NCI-H345 treated with DMSO at 0.1 percent for 48 hours (cell line): Measurements from ENCODE around the gene CACNA1G.

ENCODE experiments used
- DNase-seq: peaks from one replicate; lab custom pipeline; 2025; ENCODE audit not compliant: unreplicated experiment; lab: John Stamatoyannopoulos, UW

The CACNA1G gene

DNA sequence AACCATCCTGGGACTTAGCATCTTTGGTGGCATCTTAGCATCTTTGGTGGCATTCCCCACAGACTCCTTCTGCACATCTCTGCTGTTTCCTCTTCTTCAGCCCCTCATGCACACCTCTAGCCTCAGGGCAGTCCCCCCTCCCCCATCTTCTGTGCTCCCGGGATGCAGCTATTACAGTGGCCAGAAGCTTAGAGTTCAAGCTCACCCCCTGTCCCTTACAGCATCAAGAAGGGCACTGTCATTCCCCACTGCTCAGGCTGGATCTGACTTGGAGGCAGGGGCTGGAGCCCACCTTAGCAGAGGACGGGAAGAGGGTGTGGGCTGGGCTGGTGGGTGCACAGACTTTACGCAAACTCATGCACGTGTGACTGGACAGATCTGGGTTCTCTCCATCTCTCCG, 27.3 kb upstream of the CACNA1G start:
- no peak for DNase-seq

DNA sequence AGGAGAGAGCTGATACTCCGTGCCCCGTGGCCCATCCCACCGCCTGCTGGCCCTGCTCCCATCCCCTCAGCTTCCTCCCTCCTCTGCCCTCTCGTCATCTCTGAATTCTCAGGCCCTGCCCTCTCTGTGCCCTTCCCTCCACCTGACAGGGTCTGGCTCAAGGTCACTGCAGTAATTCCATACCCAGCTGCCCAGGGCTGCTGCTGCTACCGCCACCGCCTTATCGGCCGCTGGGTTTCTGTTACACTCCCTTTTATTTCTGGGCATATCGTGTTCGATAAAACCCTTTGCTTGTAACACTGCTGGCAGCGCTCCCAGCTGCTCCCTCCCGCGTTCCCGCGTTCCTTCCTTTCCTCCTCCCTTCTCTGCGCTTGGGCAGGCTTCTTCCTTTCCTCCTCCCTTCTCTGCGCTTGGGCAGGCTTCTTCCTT, 26.8 kb upstream of the CACNA1G start:
- DNase-seq: peak; percentile 4

DNA sequence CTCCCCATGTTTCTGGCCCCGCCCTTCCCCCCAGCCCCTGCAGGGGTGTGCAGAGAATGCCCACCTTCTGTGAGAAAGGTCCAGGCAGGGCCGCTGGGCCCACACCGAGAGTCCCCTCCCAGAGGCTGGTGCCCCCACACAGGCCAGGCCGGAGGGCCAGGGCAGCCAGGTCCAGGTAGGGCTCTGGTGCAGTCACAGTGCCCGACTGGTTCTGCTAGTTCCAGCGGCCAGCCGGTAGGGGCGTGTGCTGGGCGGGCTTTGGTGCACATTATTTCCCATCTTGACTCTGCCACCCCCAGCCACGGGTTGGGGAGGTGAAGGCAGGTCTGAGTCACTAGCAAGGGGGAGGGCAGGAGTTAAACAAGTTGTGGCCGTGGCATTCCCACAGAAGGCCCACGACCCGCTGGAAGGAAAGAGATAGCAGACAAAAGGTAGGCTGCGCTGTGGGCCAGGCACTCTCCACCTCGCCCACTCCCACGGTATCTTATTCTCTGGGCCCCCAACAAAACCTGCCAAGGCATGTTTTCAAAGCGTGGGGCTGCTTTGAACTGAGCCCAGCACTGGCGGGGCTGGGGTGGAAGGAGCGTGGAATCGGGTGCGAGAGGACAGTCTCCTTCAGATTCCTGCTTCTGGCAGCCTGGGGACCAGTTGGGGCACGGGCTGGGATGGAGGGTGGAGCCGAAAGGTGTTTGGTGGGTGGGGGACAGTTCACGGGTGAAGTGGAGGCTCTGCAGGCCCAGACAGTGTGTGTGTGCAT, 26.1 kb upstream of the CACNA1G start:
- DNase-seq: no peak

DNA sequence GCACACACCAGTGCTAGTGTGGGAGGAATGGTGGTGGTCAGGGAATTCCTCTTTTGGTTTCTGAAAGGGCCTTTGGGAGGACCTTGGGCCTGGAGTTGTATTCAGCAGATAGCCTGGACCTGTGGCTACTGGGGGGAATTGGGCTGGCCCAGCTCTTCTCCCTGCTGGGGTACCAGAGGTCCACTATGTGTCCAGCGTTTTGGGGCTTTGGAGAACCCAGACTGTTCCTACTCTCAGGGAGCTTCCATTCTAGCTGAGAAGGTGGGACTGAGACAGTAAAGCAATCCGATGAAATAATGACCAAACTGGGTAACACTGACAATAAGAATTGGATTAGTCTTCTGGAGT, 25.6 kb upstream of the CACNA1G start:
- no peak for DNase-seq

DNA sequence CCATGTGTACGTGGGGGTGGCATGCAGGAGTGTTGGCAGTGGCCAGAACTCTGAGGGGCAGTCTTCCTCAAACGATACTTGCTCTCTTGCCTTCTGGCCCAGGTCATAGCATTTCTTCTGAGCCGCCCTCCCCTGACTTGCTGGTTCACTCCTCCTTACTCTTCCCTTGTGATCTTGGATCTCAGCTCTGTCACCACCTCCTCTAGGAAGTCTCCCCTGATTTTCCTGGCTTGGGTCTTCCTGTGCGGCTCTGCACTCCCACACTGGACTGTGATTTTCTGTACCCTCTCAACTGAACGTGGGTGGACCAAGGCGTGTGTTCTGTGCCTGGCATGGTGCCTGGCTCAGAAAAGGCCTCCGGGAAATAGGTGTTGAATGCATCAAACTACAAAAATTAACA, 25.1 kb upstream of the CACNA1G start:
- DNase-seq: no peak

DNA sequence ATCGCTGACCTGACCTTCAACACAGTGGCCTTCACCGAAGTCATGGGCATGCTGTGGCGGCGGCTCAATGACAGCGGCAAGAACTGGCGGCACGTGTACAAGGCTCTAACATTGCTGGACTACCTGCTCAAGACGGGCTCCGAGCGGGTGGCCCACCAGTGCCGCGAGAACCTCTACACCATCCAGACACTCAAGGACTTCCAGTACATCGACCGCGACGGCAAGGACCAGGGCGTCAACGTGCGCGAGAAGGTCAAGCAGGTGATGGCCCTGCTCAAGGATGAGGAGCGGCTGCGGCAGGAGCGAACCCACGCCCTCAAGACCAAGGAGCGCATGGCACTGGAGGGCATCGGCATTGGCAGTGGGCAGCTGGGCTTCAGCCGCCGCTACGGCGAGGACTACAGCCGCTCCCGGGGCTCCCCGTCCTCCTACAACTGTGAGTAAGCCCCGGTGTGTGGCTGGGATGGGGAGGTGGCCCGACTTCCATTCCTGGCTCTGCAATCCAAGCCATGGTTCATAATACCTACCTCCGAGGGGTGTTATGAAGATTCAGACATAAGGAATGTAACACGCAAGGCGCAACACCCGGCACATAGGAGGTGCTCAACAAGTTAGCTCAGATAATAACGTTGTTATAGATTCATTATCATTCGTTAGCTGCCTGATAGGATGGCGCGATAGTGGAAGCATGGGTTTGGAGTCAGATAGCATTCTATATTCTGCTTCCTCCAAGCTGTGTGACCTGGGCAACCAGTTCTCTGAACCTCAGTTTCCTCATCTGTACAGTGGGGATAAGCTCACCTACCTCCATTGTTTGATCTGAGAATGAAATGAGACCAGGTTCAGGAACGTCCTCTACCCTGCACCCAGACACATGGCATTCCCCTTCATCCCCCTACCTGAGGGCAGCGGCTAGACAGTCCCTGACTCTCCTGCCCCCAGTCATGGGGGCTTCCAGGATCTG, 23.6 kb upstream of the CACNA1G start:
- no peak for DNase-seq

DNA sequence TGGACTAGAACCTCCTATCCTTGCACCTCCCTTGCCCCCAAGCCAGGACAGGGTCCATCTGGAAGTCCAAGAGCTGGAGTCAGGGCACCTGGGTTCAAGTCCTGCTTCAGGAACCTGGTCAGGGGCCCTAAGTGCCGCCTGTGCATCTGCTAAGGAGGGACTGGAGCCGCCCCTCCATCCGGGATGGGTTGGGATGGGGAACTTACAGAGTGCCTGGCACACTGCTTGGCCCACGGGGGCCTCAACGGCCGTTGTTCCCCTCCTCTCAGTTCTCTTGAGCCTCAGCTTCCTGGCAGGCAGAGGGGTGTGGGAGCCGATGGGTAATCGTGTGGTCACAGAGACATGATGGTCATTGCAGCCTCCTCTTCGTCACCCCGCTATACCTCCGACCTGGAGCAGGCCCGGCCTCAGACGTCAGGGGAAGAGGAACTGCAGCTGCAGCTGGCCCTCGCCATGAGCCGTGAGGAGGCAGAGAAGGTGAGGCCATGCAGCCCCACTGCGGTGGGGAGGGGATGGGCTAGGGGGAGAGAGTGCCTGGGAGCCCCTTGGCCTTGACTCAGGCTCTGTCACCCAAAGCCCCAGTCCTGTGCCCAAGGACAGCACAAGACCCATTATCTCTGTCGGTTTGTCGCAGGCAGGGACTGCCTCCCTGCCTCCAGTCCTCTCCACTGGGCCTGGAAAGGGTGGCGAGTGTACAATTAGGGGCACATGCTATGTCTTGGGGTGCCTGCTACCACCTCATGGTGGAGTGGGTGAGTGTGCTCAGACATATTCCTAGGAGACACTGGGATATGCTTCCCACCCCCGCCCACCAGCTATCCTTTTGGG, 22.6 kb upstream of the CACNA1G start:
- no peak for DNase-seq

DNA sequence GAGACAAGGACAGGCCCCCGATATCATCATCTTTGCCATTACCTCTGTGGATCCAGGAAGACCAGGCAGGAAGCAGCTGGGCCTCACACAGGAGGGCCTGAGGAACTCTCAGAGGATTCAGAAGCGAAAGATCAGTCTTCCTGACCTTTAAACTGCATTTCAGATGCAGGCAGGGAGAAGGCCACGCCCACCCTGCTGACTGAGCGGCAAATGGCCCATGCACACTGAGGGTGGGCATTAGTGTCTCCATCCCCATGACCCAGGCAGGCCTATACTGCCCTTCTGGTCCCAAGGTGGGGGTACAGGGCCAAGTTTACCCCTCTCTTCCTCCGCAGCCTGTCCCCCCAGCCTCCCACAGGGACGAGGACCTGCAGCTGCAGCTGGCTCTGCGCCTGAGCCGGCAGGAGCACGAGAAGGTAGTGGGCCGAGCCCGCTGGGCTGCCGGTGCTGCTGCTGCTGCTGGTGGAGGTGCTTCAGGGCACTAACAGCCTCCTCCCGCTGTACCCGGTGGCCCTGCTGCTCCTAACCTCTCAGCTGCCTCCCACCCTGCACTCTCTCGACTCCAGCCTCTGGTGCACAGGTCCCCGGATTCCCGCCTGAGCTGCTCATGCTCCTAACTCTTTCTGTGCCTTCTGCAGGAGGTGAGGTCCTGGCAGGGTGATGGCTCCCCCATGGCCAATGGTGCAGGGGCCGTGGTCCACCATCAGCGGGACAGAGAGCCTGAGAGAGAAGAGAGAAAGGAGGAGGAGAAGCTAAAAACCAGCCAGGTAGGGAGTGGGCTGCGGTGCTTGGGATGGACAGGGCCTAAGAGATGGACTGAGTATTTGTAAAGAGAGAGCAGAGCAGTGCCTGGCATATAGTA, 21.7 kb upstream of the CACNA1G start:
- no peak for DNase-seq

DNA sequence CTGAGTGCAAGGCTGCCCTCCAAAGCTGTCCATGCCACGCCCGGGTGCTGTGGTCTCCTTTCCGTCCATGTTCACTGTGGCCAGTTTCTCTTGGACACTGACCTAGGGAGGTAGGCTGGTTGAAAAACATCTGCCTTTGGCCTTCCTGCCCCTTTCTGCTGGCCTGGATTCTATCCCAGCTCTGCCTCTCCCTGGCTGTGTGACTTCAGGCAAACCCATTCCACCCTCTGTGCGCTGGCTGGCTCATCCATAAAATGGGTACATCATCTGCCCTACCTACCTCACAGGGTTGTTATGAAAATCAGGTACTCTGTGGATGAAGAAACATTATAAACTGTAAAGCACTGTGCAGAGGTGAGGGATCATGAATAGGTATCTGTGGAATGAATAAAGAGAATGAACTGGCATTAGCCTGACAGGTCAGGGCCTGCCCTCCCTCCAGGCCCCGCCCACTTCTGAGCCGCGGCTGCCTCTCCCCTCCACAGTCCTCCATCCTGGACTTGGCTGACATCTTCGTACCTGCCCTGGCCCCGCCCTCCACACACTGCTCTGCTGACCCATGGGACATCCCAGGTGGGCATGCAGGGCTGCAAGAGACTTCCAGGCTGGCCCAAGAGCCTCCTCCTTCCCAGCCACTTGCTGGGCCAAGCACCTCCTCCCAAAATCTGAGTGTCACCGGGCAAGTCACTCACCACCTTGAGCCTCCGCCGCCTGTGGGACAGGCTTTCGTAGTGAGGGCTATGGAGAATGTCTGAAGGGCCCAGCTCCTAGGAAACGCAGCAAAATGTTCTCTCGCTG, 20.6 kb upstream of the CACNA1G start:
- DNase-seq: no peak

DNA sequence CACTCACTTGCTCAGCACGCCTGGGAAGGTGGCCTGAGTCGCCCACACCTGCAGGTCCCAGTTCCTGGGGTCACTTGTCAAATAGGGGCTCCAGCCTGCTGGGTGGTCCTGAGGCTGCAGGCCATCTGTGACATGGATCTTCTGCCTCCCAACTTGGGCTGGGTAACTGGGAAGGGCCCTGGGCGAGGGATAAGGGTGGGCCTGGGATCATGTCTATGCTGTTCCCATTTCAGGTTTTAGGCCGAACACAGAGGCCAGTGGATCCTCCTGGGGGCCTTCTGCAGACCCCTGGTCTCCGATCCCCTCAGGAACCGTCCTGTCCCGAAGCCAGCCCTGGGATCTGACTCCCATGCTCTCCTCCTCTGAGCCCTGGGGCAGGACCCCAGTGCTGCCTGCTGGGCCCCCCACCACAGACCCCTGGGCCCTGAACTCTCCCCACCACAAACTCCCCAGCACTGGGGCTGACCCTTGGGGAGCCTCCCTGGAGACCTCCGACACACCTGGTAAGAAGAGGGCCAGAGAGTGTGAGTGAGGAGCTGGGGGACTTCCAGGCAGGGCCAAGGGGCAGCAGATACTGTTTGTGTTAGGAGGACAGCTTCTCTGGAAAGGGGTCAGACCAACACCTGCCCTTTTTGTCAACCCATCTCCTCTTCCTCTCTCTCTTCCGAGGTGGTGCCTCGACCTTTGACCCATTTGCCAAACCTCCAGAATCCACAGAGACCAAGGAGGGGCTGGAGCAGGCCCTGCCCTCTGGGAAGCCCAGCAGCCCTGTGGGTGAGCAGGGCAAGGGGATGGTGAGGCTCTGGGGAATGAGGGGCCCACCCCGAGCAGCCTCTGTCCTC, 19.7 kb upstream of the CACNA1G start:
- no peak for DNase-seq

DNA sequence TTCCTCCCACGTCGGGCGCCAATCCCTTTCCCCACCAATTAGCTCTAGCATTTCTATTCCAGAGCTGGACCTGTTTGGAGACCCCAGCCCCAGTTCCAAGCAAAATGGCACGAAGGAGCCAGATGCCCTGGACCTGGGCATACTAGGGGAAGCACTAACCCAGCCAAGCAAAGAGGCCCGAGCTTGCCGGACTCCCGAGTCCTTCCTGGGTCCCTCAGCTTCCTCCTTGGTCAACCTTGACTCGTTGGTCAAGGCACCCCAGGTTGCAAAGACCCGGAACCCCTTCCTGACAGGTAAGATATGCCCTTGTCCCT, 19.2 kb upstream of the CACNA1G start:
- no peak for DNase-seq

DNA sequence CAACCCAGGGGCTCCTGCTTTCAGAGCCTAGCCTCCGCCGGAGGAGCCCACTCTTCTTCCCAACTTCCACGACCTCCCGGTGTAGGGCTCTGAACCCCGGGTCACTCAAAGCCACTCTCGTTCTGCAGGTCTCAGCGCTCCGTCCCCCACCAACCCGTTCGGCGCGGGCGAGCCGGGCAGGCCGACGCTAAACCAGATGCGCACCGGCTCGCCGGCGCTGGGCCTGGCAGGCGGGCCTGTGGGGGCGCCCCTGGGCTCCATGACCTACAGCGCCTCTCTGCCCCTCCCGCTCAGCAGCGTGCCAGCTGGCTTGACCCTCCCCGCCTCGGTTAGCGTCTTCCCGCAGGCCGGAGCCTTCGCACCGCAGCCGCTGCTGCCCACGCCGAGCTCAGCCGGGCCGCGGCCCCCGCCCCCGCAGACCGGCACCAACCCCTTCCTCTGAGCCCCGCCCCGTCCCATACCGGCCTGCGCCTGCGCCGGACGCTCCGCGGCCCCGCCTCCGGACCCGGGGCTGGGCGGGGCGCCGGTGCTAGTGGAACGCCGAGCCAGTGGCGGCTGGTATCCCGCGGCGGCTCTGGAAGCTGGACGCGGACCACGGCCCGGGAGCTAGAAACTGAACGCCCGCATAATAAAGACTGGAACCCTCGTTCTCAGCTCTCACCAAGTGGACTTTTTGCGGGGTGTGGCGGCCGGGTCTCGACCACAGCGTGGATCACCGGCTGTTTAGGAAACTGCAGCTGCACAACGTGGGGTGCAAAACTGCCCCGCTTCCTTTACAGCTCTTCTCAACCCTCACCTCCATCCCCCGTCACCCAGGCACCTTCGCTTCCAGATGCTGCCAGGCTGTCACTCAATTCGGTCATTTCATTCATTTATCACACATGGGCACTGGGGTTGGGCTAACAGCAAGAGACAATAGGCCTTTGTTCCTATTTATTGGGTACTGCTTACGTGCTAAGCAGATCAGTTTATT, 18.5 kb upstream of the CACNA1G start:
- DNase-seq: peak; percentile 51

DNA sequence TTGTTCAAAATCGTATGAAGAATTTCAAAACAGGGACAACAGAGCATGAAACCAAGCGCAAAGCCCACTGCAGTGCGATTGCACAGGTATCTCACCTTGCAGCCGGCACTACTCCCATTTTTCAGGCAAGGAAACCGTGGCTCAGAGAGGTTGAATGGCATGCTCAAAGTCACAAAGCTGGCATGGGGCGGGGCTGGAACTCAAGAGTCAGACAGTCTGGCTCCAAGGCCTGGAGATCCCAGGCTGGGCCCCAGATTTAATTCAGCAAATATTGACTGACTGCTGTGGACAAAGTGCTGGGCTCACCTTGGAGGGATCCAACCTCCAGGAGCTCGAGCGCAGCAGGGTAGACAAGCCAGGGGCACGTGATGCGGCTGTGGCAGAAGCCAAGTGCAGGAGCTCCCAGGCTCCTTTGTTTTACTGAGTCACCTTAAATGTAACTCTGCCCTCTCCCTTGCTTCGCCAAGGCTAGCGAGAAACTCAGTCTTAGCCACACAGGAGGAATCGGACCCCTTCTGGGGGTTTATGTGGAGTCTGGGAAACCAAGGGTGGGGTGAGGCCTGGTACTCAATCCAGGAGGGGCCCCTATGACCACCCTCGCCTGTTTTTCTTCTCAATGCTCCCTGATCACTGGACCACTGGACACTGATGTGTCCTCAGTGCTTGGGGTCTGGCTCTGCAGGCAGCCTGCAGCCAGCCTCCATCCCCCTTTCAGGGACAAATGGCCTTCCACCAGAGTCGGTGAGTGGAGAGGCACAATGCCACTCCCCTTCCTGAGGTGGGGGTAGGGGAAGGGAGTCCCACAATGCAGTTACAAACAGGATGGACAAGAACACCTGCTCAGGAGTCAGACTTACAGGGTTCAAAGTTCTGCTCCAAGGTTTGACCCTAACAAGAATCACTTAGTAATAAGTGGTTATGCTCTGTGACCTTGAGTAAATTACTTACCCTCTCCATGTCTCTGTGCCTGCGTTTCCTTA, 17.4 kb upstream of the CACNA1G start:
- no peak for DNase-seq

DNA sequence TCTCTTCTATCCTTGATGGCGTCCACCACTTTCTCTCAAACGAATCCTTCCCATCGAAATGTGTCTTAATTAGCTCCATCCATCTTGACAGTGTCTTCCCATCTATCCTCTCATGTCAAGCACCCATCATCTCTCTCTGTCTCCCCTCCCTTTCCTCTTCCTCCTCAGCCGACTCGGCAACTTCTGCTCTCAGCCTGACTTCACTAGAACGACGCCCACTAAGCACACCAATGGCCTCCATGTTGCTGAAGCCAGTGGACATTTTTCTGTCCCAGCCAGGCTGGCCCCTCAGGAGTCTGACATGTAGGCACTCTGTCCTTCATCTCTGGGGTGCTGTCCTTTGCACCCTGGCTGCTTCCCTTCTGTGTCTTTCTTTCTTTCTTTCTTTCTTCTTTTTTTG, 16.0 kb upstream of the CACNA1G start:
- DNase-seq: no peak

DNA sequence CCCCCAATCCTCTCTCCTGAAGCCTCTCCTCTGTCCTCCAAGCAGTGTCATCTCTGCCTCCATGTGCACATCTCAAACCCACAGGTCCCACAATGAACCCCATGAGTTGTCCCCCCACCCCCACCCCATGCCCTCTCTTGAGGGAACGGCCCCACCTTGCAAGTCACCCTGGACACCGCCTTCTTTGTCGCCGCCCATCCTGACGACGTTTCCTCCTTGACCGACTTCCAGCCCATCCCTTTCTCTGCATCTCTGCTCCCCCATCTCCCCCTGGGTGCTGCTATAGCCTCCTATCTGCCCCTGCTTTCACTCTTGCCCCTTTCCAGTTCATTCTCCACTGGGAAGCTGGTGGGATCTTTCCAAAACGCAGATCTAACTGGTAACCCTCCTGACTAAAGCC, 15.2 kb upstream of the CACNA1G start:
- no peak for DNase-seq

DNA sequence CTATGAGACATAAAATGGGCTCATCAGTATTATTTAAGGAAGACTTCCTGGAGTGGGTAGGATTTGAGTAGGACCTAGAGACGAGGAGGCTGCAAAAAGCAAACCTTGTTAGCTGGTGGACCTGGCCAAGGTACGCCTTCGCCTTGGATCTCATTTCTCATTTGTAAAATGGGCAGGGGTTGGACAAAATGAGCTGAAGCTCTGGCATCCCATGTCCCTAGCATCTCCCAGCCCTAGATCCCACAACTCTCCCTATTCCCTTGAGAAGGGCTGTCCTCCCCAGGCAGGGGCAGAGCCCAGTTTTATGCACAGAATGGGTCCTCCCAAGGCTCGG, 13.8 kb upstream of the CACNA1G start:
- no peak for DNase-seq
